Middle frontal gyrus (tissue), 1 donor: Measurements from ENCODE around the gene GSC2.

Experiments
- DNase-seq: peaks from one replicate; pipeline ENCODE4 v3.0.0-alpha.2; 2015; ENCODE audit warnings: low spot score; ENCODE audit errors: extremely low spot score

GSC2 gene

GRCh38 chr22:19149991-19150390 lies at the start of gene GSC2:
Gene GSC2, minus strand, starts transcription at chr22:19150292. Its CDS starts 9 bp downstream, at chr22:19150283.
- DNase-seq, result no peak

- DNase-seq, result no peak
Observed at GRCh38 chr22:19199479-19199878, 49.4 kb upstream of the GSC2 start.

- no peak for DNase-seq
Observed at GRCh38 chr22:19197997-19198865, 48.1 kb upstream of the GSC2 start.

- no peak for DNase-seq
Observed at GRCh38 chr22:19196841-19197612, 46.9 kb upstream of the GSC2 start.

GRCh38 chr22:19195796-19196731 lies 46.0 kb upstream of the GSC2 start:
- no peak for DNase-seq

GRCh38 chr22:19194766-19195536 lies 44.9 kb upstream of the GSC2 start:
- no peak for DNase-seq

- no peak for DNase-seq
Observed at GRCh38 chr22:19193879-19194278, 43.8 kb upstream of the GSC2 start.

GRCh38 chr22:19187716-19188563 lies 37.8 kb upstream of the GSC2 start:
- DNase-seq, result no peak

- no peak for DNase-seq
Observed at GRCh38 chr22:19184276-19184997, 34.3 kb upstream of the GSC2 start.

GRCh38 chr22:19183216-19183615 lies 33.1 kb upstream of the GSC2 start:
- DNase-seq, result no peak

- DNase-seq, result no peak
Observed at GRCh38 chr22:19182472-19183157, 32.5 kb upstream of the GSC2 start.

GRCh38 chr22:19181786-19182471 lies 31.8 kb upstream of the GSC2 start:
- DNase-seq, result no peak

GRCh38 chr22:19180740-19181410 lies 30.8 kb upstream of the GSC2 start:
- no peak for DNase-seq

- DNase-seq, result no peak
Observed at GRCh38 chr22:19180234-19180633, 30.1 kb upstream of the GSC2 start.

- peak; percentile 62 for DNase-seq
Observed at GRCh38 chr22:19179497-19180048, 29.5 kb upstream of the GSC2 start.

- DNase-seq, result peak; percentile 91
Observed at GRCh38 chr22:19178657-19179496, 28.8 kb upstream of the GSC2 start, which contains the start of gene SLC25A1. Gene SLC25A1, minus strand, starts transcription at chr22:19178736. Its CDS starts 63 bp downstream, at chr22:19178673.
